HG02884 (cell line): ENCODE data around the gene NDUFS8.
"Not testable (repeated sequence)": the region's sequence is repeated elsewhere in the genome, so short reads cannot be mapped to it uniquely, and the experiment has no call there.

Experiments used
- ATAC-seq: cut with Tn5 transposase; IDR thresholded peaks from one replicate; pipeline ENCODE4 v1.9.1; 2021; ENCODE audit warnings: mild to moderate bottlenecking, moderate library complexity; ENCODE audit not compliant: unreplicated experiment

The NDUFS8 gene

DNA sequence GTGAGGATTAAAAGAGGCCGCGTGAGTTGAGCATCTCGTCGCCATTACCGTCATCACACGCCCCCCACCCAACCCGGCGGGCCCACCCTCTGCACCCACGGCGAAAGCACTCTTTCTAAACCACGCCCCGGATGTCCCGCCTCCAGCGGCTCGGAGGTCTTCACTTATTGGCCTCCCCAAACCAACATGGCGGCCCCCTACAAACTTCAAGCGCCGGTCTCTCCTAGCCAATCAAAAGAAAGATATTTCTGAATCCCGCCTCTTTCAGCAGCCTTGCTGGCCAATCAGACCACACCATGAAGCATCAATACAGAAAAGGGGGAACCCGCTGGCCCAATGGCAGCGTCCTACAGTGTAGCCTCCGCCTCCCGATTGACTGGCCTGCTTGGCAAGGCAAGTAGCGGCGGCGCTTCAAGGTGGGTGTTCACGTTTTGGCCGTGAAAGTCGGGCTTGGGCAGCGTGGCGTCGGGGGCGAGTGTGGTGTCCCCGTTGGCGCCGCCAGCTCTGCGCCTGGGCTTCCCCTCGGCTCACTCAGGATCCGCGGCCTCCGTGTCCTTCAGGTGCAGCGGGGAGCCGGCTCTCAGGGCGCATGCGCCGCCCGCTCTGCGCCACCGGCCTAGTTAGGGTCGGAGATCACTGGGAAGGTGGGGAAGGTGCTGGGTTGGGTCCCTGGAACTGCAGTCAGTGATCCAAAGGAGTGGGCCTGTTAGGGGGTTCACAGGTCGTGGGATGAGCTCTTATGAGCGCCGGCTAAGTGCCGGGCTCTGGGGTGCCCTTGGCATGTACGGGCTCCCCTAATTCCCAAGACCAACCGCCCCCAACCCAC lies at the start of gene NDUFS8:
NDUFS8 (plus strand) TSS at position 364 of the 826 bp plus-strand sequence. CDS start 1,471 bp downstream, outside the sequence.
- peak; percentile 96 for ATAC-seq

DNA sequence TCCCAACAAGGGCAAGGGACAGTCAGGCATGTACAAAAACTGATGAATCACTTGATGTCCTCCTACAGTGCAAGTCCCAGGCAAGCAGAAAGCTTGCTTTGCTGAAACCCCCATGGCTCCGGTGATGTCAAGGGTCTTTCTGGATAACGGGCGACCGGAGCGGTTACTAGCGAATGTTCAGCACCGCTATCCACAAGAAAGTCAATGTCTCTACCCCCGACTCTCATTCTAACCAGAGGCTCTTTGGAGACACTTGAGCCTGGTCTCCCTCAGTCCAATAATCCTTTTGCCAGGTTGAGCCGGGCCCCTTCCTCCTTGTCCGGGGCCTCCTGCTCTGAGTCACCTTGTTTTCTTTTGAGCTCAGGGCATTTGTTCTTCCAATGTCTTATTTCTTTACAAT lies 49.3 kb upstream of the NDUFS8 start:
- not testable (repeated sequence) for ATAC-seq

- not testable (repeated sequence) for ATAC-seq
Measured at GRCh38 chr11:67982255-67982857, 48.1 kb upstream of the NDUFS8 start.

DNA sequence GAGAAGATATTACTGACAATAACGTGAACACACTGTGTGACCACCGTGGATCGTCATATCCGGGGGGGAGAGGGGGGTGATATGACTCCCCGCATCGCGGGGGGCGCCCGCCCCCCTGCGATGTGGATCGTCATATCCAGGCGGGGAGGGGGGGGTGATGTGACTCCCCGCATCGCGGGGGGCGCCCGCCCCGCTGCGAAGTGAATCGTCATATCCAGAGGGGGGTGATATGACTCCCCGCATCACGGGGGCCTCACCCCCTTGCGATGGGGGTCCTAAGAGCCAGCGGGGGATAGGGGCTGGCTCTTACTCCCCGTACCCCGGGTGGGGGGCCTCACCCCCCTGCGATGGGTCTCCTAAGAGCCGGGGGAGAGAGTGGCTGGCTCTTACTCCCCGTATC lies 46.5 kb upstream of the NDUFS8 start:
- no peak for ATAC-seq

DNA sequence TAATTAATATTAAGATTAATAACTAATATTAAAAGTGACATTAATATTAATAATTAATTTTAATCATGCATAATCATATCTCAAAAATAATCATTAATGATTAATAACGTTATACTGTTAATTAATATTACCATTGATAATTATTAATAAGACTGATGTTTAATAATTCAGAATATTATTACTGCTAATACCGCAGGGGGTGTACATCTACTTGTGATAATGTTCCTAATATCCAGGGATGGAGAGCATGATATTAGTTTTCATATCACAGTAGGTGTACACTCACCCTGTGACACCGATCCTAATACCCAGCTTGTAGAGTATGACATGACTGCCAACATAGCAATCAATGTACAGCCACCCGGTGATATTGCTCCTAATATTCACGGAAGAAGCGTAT lies 45.2 kb upstream of the NDUFS8 start:
- not testable (repeated sequence) for ATAC-seq

DNA sequence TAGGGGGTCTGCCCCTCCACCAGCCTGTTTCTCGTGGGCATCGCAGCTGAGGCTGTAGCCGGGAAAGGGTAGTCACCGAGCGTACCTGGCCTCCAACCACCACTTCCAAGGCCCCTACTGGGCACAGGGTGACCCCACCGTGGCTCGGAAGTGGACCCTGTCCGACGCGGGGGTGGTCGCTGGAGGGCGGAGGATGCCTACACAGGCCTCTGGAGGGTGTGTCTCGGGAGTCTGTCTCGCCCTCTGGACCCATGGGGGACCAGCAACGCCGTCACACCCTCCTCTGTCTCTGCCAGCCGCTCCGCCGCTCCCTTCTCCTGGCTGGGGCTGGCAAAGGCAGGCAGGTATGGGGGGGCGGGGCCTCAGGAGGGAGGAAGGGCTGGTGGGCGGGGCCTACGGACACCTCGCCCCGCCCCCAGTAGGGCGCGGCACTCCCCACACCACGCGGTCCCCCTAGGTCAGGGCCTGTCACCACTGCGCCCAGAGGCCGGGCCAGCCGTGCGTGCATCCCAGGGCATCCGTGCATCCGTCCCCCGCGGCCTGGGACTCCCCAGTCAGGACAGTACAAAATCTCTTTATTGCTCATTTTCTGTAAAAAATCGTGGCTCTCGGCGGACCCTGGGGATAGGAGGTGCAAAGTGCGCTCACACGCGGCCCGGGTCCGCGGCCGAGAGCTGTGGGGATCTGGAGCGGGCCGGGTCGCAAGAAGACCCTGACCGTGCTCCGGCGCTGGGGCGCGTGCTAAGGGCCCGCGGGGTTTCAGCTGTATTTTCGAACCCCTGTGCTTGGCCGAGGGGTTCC lies 39.7 kb upstream of the NDUFS8 start:
- ATAC-seq, result not testable (repeated sequence)

- not testable (repeated sequence) for ATAC-seq
Measured at GRCh38 chr11:67991347-67992121, 38.9 kb upstream of the NDUFS8 start.

- not testable (repeated sequence) for ATAC-seq
Measured at GRCh38 chr11:67993821-67994220, 36.7 kb upstream of the NDUFS8 start.

DNA sequence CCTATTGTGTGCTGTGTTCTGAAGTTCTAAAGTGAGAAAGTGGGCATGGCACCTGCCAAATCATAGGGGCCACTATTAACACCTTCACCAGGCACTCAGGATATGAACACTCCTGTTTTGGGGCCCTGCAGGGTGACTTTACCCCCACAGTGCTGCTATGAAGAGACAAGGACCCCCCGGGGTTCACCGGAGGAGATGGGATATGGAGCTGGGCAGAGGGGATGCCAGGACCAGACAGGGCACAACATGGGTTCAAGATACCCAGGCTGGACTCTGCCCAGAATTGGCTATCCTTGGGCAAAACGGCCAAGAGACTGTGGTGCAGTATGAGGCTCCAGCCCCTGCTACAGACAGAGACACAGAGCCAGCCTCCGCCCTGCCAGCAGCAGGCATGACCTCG lies 36.1 kb upstream of the NDUFS8 start:
- not testable (repeated sequence) for ATAC-seq

DNA sequence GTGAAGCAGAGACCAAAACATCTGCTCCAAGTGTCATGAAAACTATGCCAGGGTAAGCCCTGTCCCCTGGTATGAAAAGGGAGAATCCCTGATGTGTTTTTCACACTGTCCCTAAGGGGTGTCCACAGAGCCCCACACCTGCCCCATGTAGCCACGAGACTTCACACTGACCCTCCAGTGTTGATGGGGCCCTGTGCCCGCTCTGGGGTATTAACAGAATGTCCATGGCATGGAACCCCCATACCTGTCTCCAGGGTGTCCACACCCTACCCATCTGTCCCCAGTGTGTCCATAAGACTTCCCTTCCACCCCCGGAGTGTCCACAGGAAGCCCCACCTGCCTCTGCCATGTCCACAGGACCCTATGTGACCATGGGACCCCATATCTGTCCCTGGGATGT lies 35.4 kb upstream of the NDUFS8 start:
- not testable (repeated sequence) for ATAC-seq

DNA sequence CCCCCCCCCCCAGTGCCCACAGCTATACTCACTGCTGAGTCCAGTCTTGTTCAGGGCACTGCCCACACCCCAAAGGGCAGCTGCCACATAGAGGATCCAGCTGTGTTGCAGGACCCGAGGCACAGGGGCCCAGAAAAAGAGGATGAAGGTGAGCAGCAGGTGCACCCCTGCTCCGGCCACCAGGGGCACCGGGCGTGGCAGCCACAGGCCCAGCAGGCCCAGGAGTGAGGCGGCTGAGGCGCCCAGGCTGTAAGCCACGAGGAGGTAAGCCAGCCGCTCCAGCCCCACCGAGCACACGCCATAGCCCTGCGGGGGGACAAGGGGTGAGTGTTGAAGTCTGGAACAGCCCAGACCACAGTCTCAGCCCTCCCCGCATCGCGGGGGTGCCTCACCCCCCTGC lies 34.9 kb upstream of the NDUFS8 start:
- ATAC-seq, result not testable (repeated sequence)

DNA sequence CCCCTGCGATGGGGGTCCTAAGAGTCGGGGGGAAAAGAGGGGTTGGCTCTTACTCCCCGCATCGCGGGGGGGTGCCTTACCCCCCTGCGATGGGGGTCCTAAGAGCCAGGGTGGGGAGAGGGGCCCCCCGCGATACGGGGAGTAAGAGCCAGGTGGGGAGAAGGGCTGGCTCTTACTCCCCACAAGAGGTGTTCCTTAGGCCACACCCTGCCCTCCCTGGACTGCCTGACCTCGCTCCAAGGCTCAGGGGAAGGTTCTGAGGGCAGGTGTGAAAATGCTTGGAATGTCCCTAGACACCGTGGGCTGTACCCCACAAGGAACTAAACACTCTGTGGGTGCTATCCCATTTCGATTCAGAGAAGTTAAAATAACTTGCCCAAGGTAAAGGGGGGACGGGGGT lies 34.4 kb upstream of the NDUFS8 start:
- ATAC-seq, result no peak

DNA sequence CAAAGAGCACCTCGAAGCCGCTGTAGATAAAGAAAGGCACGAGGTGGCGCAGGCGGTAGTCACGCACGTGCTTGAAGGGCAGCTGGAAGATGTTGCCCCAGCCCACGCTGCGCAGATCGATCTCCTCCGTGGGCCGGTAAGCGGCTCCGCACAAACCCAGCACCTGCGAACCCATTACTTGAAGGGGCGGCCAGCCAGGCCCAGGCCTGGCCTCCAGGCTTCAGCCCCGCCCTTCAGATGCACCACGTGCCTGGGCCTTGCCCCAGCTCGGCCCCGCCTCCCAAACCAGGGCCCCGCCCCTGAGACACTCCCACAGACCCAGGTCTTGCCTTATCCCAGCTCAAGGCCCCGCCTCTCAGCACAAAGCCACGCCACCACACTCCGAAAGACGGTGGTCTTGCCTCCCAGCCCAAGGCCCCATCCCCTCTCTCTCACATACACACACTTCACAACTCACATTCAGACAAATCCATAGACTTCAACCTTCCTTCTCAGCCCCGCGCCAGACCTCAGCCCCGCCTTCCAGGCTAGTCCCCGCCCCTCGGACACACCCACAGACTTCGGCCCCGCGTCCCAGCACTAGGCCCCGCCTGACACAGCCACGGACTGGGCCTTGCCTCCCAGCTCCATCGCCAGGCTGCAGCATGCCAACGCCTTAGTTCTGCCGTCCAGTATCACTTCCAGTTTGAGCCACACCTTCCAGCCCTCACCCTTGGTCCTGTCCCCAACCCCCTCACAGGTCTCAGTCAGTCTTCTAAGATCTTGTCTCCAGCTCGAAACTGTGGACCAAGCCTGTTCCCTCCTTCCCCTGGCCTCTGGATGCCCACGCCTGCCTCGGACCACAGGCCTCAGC lies 33.6 kb upstream of the NDUFS8 start:
- no peak for ATAC-seq

DNA sequence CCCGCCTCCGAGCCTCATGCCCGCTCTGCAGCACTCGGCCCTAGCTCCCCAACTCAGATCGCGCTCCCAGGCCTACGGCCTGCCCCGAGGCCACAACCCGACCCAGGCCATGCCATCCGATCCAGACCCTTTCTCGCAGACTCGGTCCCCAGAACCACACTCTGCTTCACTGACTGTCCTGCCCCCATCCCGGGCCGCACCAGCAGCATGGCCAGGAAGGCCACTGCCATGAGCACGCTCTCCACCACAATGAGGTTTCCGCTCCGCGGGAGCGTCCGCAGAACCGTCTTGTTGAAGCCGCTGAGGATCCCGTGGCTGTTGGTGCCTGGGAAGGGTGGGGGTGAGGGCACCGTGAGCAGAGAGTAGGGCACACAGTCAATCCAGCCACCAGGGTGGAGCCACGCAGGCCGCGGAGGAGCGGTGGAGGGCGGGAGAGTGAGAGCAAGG lies 33.0 kb upstream of the NDUFS8 start:
- no peak for ATAC-seq

DNA sequence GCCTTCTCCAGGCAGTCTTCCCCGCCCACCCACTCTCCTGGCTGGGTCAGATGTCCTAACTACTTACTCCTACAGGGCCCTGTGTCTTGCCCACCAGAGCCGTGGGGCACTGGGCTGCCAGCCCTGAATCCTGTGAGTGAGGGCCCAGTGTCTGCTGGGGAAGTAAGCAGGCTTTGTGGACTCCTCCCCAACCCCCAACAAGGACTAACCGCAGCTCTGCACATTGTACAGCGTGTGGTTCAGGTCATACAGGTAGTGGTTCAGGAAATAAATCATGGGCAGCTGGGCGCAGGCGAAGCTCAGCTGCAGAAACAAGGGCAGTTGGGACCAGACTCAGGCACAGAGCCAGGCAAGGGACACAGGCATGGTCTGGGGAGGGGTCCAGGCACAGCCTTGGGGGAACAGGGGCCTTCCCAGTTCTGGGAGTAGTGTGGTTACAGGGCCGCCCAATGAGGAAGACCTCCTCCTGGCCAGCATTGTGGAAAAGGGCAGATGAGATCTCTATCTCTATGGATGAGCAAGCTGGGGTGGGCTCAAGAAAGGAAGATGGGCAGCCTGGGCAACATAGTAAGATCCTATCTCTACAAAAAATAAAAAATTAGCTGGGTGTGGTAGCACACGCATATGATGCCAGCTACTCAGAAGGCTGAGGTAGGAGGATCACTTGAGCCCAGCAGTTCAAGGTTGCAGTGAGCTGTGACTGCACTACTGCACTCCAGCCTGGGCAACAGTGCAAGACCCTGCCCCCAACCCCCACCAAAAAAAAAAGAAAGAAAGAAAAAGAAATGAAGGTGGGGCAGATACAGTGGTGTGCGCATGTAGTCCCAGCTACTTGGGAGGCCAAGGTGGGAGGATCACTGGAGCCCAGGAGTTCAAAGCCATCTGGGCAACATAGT lies 32.1 kb upstream of the NDUFS8 start:
- ATAC-seq, result no peak

- no peak for ATAC-seq
Measured at GRCh38 chr11:67999201-67999629, 31.3 kb upstream of the NDUFS8 start.

GRCh38 chr11:67999704-68000103 lies 30.8 kb upstream of the NDUFS8 start:
- ATAC-seq, result no peak

DNA sequence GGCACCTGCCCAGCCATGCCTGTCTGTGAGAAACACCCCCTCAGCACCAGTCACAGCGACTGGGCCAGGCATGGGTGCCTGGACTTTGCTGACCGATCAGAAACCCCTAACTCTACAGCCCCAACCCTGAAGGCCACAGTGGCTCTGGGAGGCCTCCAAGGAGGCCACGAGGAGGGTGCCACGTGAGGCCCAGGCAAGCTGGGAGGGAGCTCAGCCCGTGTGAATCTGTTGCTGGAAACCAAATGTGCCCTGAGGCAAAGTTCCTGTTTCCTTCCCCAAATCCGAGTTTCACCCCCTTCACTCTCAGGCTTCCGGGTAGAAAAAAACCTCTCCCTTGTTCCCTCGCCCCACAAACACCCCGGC lies 27.9 kb upstream of the NDUFS8 start:
- peak; percentile 18 for ATAC-seq
